Muscle layer of colon (tissue), 2 donors: ENCODE data around the gene SH3RF3.
"Not testable (repeated sequence)": the region's sequence is repeated elsewhere in the genome, so short reads cannot be mapped to it uniquely, and the experiment has no call there.

Experiments used
- H3K27ac ChIP-seq: one replicate; pipeline ENCODE4 v1.7.0; 2013; ENCODE audit warnings: low read depth, mild to moderate bottlenecking, low read length, moderate library complexity
- H3K27me3 ChIP-seq, 2 donors: one replicate each; pipeline ENCODE4 v1.7.0; 2013; ENCODE audit warnings: low read length in 2 of 2, mild to moderate bottlenecking in 2 of 2; ENCODE audit not compliant: insufficient read depth in 2 of 2, control insufficient read depth in 1 of 2
- H3K36me3 ChIP-seq: one replicate; pipeline ENCODE4 v1.7.0; 2013; ENCODE audit warnings: mild to moderate bottlenecking, low read length; ENCODE audit not compliant: insufficient read depth
- H3K4me1 ChIP-seq: one replicate; pipeline ENCODE4 v1.7.0; 2013; ENCODE audit warnings: mild to moderate bottlenecking, low read length; ENCODE audit not compliant: insufficient read depth
- H3K4me3 ChIP-seq, 2 donors: one replicate each; pipeline ENCODE4 v1.7.0; 2013; ENCODE audit warnings: low read length in 2 of 2, low read depth in 1 of 2, mild to moderate bottlenecking in 1 of 2, moderate library complexity in 1 of 2
- H3K9ac ChIP-seq: one replicate; pipeline ENCODE4 v1.7.0; 2013; ENCODE audit warnings: low read length
- H3K9me3 ChIP-seq: one replicate; pipeline ENCODE4 v1.7.0; 2013; ENCODE audit warnings: mild to moderate bottlenecking, low read length
- donor health status: abdominal sarcoma.
- donor health status: Adenocarcinoma of cecum.

SH3RF3 gene

GRCh38 chr2:109091526-109091925, 37.5 kb upstream of the SH3RF3 start:
- Histone ChIP-seq H3K9ac (no peak overlapping the region), H3K4me1 (no peaks in the 10 kb centered on the region), H3K9me3 (no peaks in the 10 kb centered on the region), H3K4me3 (no peak overlapping the region), H3K36me3 (no peaks in the 10 kb centered on the region), H3K27me3 (no peaks in the 10 kb centered on the region), H3K27ac (no peak overlapping the region)

DNA sequence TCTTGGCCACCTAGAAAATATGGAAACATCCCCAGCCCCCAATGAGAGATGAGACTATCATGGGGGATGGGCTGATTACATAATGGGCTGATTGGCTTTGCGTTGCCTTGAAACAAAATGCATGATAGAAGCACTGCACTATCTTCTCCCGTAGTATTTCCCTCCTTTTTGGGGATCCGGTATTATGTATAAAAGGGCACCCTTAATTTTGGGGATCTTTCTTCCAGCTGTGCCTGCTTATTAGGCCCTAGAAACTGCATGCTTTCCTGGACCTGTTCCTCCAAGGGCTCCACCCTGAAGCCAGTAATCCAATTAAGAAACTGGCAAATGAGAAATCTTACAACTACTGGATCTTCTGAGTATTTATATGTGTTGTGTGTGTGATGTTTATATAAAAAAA, 34.9 kb upstream of the SH3RF3 start:
- H3K27ac ChIP-seq = no peak overlapping the region
- H3K9ac ChIP-seq = no peak overlapping the region
- no peaks in the 10 kb centered on the region for H3K27me3 ChIP-seq

GRCh38 chr2:109098251-109098920, 30.6 kb upstream of the SH3RF3 start:
- H3K4me1 ChIP-seq = no peaks in the 10 kb centered on the region
- H3K27ac ChIP-seq = no peak overlapping the region
- no peak overlapping the region for H3K4me3 ChIP-seq
- H3K9me3 ChIP-seq = no peaks in the 10 kb centered on the region
- H3K36me3 ChIP-seq = no peaks in the 10 kb centered on the region
- H3K9ac ChIP-seq = no peak overlapping the region
- H3K27me3 ChIP-seq = no peaks in the 10 kb centered on the region

More for the DNA sequence above, 34.9 kb upstream of the SH3RF3 start:
- no peaks in the 10 kb centered on the region for H3K36me3 ChIP-seq
- H3K4me3 ChIP-seq = no peak overlapping the region
- no peaks in the 10 kb centered on the region for H3K4me1 ChIP-seq
- H3K9me3 ChIP-seq = no peaks in the 10 kb centered on the region

DNA sequence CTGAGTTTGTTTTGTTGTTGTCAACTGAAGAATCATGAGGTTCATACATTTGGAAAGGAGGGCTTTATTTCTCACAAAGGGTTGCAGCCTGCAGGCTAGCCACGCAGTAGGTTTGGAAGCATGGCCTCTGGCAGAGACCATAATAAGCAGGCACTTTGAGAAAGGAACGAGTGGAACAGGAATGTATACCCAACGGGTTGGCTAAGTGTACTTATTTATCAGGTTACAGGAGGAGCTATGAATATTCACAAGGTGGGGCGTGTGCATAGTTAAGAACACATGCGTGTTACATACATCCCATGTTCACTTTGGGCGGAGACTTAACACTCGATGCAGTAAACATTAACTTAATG, 30.1 kb upstream of the SH3RF3 start:
- no peaks in the 10 kb centered on the region for H3K27me3 ChIP-seq
- no peaks in the 10 kb centered on the region for H3K36me3 ChIP-seq
- H3K4me3 ChIP-seq = no peak overlapping the region
- H3K9ac ChIP-seq = no peak overlapping the region
- no peak overlapping the region for H3K27ac ChIP-seq
- H3K9me3 ChIP-seq = no peaks in the 10 kb centered on the region
- H3K4me1 ChIP-seq = no peaks in the 10 kb centered on the region

- no peak overlapping the region for H3K4me3 ChIP-seq
- H3K27ac ChIP-seq = no peak overlapping the region
- H3K36me3 ChIP-seq = no peaks in the 10 kb centered on the region
- no peaks in the 10 kb centered on the region for H3K9me3 ChIP-seq
- no peaks in the 10 kb centered on the region for H3K4me1 ChIP-seq
- H3K9ac ChIP-seq = no peak overlapping the region
- no peaks in the 10 kb centered on the region for H3K27me3 ChIP-seq
Observed at GRCh38 chr2:109102588-109103233, 26.3 kb upstream of the SH3RF3 start.

GRCh38 chr2:109105113-109105512, 23.9 kb upstream of the SH3RF3 start:
- no peaks in the 10 kb centered on the region for H3K9me3 ChIP-seq
- H3K36me3 ChIP-seq = no peaks in the 10 kb centered on the region
- no peaks in the 10 kb centered on the region for H3K27me3 ChIP-seq
- H3K4me3 ChIP-seq = no peak overlapping the region
- H3K4me1 ChIP-seq = no peaks in the 10 kb centered on the region
- no peak overlapping the region for H3K27ac ChIP-seq
- H3K9ac ChIP-seq = no peak overlapping the region

- Histone ChIP-seq H3K27ac (no peak overlapping the region), H3K36me3 (no peaks in the 10 kb centered on the region), H3K9ac (no peak overlapping the region), H3K9me3 (no peaks in the 10 kb centered on the region), H3K27me3 (no peaks in the 10 kb centered on the region), H3K4me3 (no peak overlapping the region), H3K4me1 (no peaks in the 10 kb centered on the region)
Observed at GRCh38 chr2:109108740-109109139, 20.3 kb upstream of the SH3RF3 start.

DNA sequence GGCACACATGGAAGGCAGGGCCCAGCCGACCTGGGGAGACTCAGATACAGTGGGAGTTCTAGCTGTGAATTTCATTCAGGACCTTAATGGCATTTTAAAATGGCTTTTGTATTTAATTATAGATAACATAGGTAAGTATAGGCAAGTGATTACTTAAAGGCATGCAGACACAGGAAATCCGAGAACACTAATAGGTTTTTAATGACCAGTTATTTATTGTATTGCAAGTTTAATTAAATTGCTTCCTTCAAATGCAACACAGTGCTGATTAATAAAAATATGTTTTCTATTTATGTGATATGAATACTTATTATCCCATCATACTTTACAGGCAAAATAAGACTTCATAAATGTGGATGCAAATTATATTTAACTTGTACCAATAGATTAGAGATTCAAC, 19.7 kb upstream of the SH3RF3 start:
- H3K27ac ChIP-seq = no peak overlapping the region
- no peaks in the 10 kb centered on the region for H3K36me3 ChIP-seq
- no peaks in the 10 kb centered on the region for H3K9me3 ChIP-seq
- no peak overlapping the region for H3K9ac ChIP-seq
- H3K4me1 ChIP-seq = no peaks in the 10 kb centered on the region
- no peak overlapping the region for H3K4me3 ChIP-seq
- no peaks in the 10 kb centered on the region for H3K27me3 ChIP-seq

DNA sequence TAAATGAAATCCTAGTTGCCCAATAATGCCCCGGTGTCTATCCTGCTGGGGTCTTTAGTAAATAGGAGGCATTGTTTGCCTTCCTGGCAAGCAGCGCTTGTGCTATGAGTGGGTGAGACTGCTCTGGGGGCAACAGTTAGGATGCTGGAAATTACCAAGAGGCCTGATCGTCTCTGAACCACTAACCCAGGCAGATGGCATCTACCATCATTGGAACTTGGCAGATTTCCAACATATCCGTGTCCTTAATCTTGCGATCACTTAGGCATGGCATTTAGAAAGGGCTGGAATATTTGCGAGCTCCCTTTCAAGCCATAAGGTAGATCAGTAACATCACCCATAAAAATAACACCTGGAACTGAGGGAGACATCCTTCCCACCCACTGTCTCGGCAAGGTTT, 18.8 kb upstream of the SH3RF3 start:
- H3K27ac ChIP-seq = no peak overlapping the region
- no peaks in the 10 kb centered on the region for H3K27me3 ChIP-seq
- H3K4me3 ChIP-seq = no peak overlapping the region
- H3K4me1 ChIP-seq = no peaks in the 10 kb centered on the region
- H3K36me3 ChIP-seq = no peaks in the 10 kb centered on the region
- H3K9ac ChIP-seq = no peak overlapping the region
- H3K9me3 ChIP-seq = no peaks in the 10 kb centered on the region

DNA sequence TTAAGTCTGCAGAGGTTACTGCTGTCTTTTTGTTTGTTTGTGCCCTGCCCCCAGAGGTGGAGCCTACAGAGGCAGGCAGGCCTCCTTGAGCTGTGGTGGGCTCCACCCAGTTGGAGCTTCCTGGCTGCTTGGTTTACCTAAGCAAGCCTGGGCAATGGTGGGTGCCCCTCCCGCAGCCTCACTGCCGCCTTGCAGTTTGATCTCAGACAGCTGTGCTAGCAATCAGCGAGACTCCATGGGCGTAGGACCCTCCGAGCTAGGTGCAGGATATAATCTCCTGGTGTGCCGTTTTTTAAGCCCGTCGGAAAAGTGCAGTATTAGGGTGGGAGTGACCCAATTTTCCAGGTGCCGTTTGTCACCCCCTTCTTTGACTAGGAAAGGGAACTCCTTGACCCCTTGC, 11.8 kb upstream of the SH3RF3 start:
- not testable (repeated sequence) for H3K27me3 ChIP-seq, H3K4me1 ChIP-seq, H3K9ac ChIP-seq, H3K9me3 ChIP-seq, H3K27ac ChIP-seq, H3K4me3 ChIP-seq, H3K36me3 ChIP-seq

GRCh38 chr2:109117780-109118179, 11.2 kb upstream of the SH3RF3 start:
- no peak overlapping the region for H3K27ac ChIP-seq
- no peak overlapping the region for H3K9ac ChIP-seq
- H3K4me1 ChIP-seq = no peaks in the 10 kb centered on the region
- H3K27me3 ChIP-seq = no peaks in the 10 kb centered on the region
- no peaks in the 10 kb centered on the region for H3K36me3 ChIP-seq
- H3K9me3 ChIP-seq = no peaks in the 10 kb centered on the region
- H3K4me3 ChIP-seq = no peak overlapping the region

DNA sequence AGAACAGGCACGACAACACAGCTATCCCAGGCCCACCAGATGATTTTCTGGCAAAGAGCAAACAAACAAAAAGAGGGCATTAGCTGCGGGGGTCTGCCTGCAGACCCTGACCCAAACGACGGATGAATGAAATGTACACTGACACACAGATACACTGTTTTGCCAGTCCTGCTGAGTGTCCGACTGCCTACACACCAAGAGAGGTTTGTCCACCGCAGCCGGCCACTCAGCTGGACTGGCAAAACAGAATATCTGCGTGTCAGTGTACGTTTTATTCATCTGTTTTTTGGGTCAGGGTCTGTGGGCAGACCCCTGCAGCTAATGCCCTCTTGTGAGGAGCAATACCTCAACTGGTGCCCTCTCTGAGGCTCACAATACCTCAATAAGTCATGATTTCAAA, 10.7 kb upstream of the SH3RF3 start:
- H3K36me3 ChIP-seq = no peaks in the 10 kb centered on the region

More for the DNA sequence above, 10.7 kb upstream of the SH3RF3 start:
- H3K27me3 ChIP-seq = no peaks in the 10 kb centered on the region
- no peaks in the 10 kb centered on the region for H3K4me1 ChIP-seq
- H3K9ac ChIP-seq = no peak overlapping the region
- no peak overlapping the region for H3K4me3 ChIP-seq
- no peaks in the 10 kb centered on the region for H3K9me3 ChIP-seq
- H3K27ac ChIP-seq = no peak overlapping the region
